Measurements from ENCODE around the gene AKAP6. TPM values are rescaled to one million over a fixed set of nuclear protein-coding genes. Genes with fewer than 3 reads are reported as not detected.

Gene AKAP6
- total and polyA plus RNA-seq, 4 donors = 0.42 to 3.2 (median 1.7) TPM

DNA sequence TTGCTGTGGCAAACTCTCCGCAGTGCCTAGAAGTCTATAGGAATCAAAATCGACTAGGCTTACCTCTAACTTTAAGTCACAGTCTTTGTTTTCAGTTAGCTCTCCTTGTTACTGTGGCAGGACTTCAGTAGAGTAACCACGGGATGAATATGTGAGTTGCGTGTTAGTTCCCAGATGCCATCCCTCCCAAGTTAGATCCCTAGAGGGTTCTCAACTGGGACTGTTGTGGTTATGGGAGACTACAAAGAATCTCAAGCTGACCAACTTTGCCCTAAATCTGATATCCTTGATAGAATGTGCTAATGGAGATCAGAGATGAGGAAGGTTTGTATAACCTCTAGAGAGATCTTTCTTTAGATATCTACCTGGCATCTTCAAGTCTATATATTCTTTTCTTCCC is 208.1 kb downstream of the AKAP6 start:
- TF ChIP-seq HNF4A (conservative IDR thresholded peaks at IDR 0.05) = no peak
- TF ChIP-seq YY1 (IDR thresholded peaks at IDR 0.05) = no peak
- TF ChIP-seq, protein P1, sequence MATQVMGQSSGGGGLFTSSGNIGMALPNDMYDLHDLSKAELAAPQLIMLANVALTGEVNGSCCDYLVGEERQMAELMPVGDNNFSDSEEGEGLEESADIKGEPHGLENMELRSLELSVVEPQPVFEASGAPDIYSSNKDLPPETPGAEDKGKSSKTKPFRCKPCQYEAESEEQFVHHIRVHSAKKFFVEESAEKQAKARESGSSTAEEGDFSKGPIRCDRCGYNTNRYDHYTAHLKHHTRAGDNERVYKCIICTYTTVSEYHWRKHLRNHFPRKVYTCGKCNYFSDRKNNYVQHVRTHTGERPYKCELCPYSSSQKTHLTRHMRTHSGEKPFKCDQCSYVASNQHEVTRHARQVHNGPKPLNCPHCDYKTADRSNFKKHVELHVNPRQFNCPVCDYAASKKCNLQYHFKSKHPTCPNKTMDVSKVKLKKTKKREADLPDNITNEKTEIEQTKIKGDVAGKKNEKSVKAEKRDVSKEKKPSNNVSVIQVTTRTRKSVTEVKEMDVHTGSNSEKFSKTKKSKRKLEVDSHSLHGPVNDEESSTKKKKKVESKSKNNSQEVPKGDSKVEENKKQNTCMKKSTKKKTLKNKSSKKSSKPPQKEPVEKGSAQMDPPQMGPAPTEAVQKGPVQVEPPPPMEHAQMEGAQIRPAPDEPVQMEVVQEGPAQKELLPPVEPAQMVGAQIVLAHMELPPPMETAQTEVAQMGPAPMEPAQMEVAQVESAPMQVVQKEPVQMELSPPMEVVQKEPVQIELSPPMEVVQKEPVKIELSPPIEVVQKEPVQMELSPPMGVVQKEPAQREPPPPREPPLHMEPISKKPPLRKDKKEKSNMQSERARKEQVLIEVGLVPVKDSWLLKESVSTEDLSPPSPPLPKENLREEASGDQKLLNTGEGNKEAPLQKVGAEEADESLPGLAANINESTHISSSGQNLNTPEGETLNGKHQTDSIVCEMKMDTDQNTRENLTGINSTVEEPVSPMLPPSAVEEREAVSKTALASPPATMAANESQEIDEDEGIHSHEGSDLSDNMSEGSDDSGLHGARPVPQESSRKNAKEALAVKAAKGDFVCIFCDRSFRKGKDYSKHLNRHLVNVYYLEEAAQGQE (IDR thresholded peaks at IDR 0.05) = no peak
- TF ChIP-seq EGR1 (IDR thresholded peaks at IDR 0.05; ENCODE audit: low read depth in 2 of 2) = no peak
- TF ChIP-seq HNF4G (IDR thresholded peaks at IDR 0.05) = no peak
- TF ChIP-seq, protein P2, sequence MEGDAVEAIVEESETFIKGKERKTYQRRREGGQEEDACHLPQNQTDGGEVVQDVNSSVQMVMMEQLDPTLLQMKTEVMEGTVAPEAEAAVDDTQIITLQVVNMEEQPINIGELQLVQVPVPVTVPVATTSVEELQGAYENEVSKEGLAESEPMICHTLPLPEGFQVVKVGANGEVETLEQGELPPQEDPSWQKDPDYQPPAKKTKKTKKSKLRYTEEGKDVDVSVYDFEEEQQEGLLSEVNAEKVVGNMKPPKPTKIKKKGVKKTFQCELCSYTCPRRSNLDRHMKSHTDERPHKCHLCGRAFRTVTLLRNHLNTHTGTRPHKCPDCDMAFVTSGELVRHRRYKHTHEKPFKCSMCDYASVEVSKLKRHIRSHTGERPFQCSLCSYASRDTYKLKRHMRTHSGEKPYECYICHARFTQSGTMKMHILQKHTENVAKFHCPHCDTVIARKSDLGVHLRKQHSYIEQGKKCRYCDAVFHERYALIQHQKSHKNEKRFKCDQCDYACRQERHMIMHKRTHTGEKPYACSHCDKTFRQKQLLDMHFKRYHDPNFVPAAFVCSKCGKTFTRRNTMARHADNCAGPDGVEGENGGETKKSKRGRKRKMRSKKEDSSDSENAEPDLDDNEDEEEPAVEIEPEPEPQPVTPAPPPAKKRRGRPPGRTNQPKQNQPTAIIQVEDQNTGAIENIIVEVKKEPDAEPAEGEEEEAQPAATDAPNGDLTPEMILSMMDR (IDR thresholded peaks at IDR 0.05; ENCODE audit: low read depth, low read length, missing input control) = no peak
- TF ChIP-seq TAF1 (conservative IDR thresholded peaks at IDR 0.05) = no peak
- TF ChIP-seq, protein P3, sequence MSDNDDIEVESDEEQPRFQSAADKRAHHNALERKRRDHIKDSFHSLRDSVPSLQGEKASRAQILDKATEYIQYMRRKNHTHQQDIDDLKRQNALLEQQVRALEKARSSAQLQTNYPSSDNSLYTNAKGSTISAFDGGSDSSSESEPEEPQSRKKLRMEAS (IDR thresholded peaks at IDR 0.05) = no peak
- no peak for TF ChIP-seq FOXA1 (IDR thresholded peaks at IDR 0.05)
- TF ChIP-seq FOXA2 (IDR thresholded peaks at IDR 0.05) = no peak
- TF ChIP-seq RXRA (IDR thresholded peaks at IDR 0.05) = no peak
- TF ChIP-seq, protein P4, sequence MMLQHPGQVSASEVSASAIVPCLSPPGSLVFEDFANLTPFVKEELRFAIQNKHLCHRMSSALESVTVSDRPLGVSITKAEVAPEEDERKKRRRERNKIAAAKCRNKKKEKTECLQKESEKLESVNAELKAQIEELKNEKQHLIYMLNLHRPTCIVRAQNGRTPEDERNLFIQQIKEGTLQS (IDR thresholded peaks at IDR 0.05) = no peak
- no peak for TF ChIP-seq SP1 (IDR thresholded peaks at IDR 0.05)
- no peak for TF ChIP-seq GABPA (IDR thresholded peaks at IDR 0.05 in 1 of 2, conservative IDR thresholded peaks at IDR 0.05 in 1 of 2)
- TF ChIP-seq, protein P5, sequence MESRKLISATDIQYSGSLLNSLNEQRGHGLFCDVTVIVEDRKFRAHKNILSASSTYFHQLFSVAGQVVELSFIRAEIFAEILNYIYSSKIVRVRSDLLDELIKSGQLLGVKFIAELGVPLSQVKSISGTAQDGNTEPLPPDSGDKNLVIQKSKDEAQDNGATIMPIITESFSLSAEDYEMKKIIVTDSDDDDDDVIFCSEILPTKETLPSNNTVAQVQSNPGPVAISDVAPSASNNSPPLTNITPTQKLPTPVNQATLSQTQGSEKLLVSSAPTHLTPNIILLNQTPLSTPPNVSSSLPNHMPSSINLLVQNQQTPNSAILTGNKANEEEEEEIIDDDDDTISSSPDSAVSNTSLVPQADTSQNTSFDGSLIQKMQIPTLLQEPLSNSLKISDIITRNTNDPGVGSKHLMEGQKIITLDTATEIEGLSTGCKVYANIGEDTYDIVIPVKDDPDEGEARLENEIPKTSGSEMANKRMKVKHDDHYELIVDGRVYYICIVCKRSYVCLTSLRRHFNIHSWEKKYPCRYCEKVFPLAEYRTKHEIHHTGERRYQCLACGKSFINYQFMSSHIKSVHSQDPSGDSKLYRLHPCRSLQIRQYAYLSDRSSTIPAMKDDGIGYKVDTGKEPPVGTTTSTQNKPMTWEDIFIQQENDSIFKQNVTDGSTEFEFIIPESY (IDR thresholded peaks at IDR 0.05) = no peak
- no peak for TF ChIP-seq JUND (IDR thresholded peaks at IDR 0.05)
- TF ChIP-seq NR2F2 (IDR thresholded peaks at IDR 0.05) = no peak
- TF ChIP-seq RAD21 (IDR thresholded peaks at IDR 0.05) = no peak
- 94% methylated on average over 4 of the region's 4 CpGs for WGBS
- Histone ChIP-seq H3K9me3 (ENCODE audit: control insufficient read depth in 4 of 4, low read length in 3 of 4) (no peaks in the 10 kb centered on the region), H3K27ac (ENCODE audit: low read depth in 1 of 2, low read length in 2 of 2) (no peak overlapping the region), H3K4me1 (ENCODE audit: control insufficient read depth in 4 of 4, insufficient read depth in 4 of 4, low read length in 3 of 4) (no peaks in the 10 kb centered on the region), H3K27me3 (ENCODE audit: control insufficient read depth in 4 of 4, insufficient read depth in 4 of 4, low read length in 3 of 4) (no peaks in the 10 kb centered on the region), H3K36me3 (ENCODE audit: control insufficient read depth in 4 of 4, insufficient read depth in 3 of 4, low read depth in 1 of 4, low read length in 3 of 4) (peaks cover 0 to 8% (median under 1%) of the 10 kb centered on the region in 4 donors), H3K4me3 (ENCODE audit: low read depth in 1 of 3, low read length in 3 of 3) (no peak overlapping the region), H3K9ac (ENCODE audit: low read depth in 1 of 2, low read length in 2 of 2) (no peak overlapping the region)
- no peak for DNase-seq (ENCODE audit: low spot score)
